Hepatocyte (in vitro differentiated cells): ENCODE data around the gene SPAG16. TPM values are rescaled to one million over a fixed set of nuclear protein-coding genes. Genes with fewer than 3 reads are reported as not detected.

Experiments
- DNase-seq: peaks from one replicate; pipeline ENCODE4 v3.0.0-alpha.2; 2016; ENCODE audit warnings: low spot score
- H2AFZ ChIP-seq: fragments of 200-600 bp; sonication (generic); 2 replicates; pipeline ENCODE4 v1.6.0; 2016; ENCODE audit warnings: antibody characterized with exemption, mild to moderate bottlenecking
- H3K27ac ChIP-seq: fragments of 200-600 bp; sonication (generic); 2 replicates; pipeline ENCODE4 v1.5.1; 2016; ENCODE audit warnings: mild to moderate bottlenecking
- H3K27me3 ChIP-seq: fragments of 200-600 bp; sonication (generic); 2 replicates; pipeline ENCODE4 v1.6.1; 2016
- H3K36me3 ChIP-seq: fragments of 200-600 bp; sonication (generic); replicated peaks from 2 replicates; pipeline ENCODE4 v1.5.1; 2016; ENCODE audit warnings: low read depth; ENCODE audit not compliant: insufficient read depth
- H3K4me1 ChIP-seq: fragments of 200-600 bp; sonication (generic); 2 replicates; pipeline ENCODE4 v1.5.1; 2016; ENCODE audit warnings: mild to moderate bottlenecking, moderate library complexity; ENCODE audit not compliant: insufficient read depth
- H3K4me2 ChIP-seq: fragments of 200-600 bp; sonication (generic); 2 replicates; pipeline ENCODE4 v1.6.0; 2016
- H3K4me3 ChIP-seq: fragments of 200-600 bp; sonication (generic); 2 replicates; pipeline ENCODE4 v1.5.1; 2016; ENCODE audit warnings: mild to moderate bottlenecking
- H3K79me2 ChIP-seq: fragments of 200-600 bp; sonication (generic); 2 replicates; pipeline ENCODE4 v1.6.0; 2017; ENCODE audit warnings: mild to moderate bottlenecking
- H3K9me2 ChIP-seq: fragments of 200-600 bp; sonication (generic); replicated peaks from 2 replicates; pipeline ENCODE4 v1.6.0; 2017; ENCODE audit warnings: mild to moderate bottlenecking; ENCODE audit not compliant: insufficient read depth
- H3K9me3 ChIP-seq: fragments of 200-600 bp; sonication (generic); 2 replicates; pipeline ENCODE4 v1.5.1; 2016; ENCODE audit warnings: low read depth, mild to moderate bottlenecking
- H4K20me1 ChIP-seq: fragments of 200-600 bp; sonication (generic); 2 replicates; pipeline ENCODE4 v1.6.0; 2016; ENCODE audit warnings: mild to moderate bottlenecking; ENCODE audit not compliant: insufficient read depth, poor library complexity, severe bottlenecking
- EZH2 ChIP-seq: fragments of 200-600 bp; sonication (generic); IDR thresholded peaks from 2 replicates; pipeline ENCODE4 v1.6.1; 2016; ENCODE audit warnings: antibody characterized with exemption, mild to moderate bottlenecking, borderline replicate concordance
- EZH2phosphoT487 ChIP-seq: fragments of 200-600 bp; sonication (generic); IDR thresholded peaks from one replicate; pipeline ENCODE4 v1.6.1; 2018; ENCODE audit warnings: antibody characterized with exemption, mild to moderate bottlenecking, low read depth, moderate library complexity; ENCODE audit not compliant: unreplicated experiment, severe bottlenecking
- WGBS: methylation state at CpG from one replicate; pipeline ENCODE4 v1.1.6; 2016; ENCODE audit warnings: low lambda C conversion rate; ENCODE audit errors: missing lambda C conversion rate; 5-methylcytosine and 5-hydroxymethylcytosine counted together
- polyA plus RNA-seq: library from polyadenylated mRNA; unstranded; fragments of >200 nt; fragmentation: Nextera tagmentation; extraction: Ambion mirVana; gene quantifications from 2 replicates; pipeline ENCODE4 v1.2.1, GENCODE V29; 2016
- total RNA-seq: library from RNA; depleted of rRNA; stranded (reverse); fragments of >200 nt; gene quantifications from 2 replicates; pipeline ENCODE4 v1.2.3, GENCODE V29; 2014
- TF ChIP-seq, protein P1 (sequence below): fragments of 200-600 bp; sonication (generic); IDR thresholded peaks from 2 replicates; pipeline ENCODE4 v1.5.1; 2016; ENCODE audit warnings: antibody characterized with exemption, mild to moderate bottlenecking; ENCODE audit not compliant: poor library complexity

The SPAG16 gene
- total and polyA plus RNA-seq, 2 experiments from 2014 or later, result 52.1 to 56.9 TPM

DNA sequence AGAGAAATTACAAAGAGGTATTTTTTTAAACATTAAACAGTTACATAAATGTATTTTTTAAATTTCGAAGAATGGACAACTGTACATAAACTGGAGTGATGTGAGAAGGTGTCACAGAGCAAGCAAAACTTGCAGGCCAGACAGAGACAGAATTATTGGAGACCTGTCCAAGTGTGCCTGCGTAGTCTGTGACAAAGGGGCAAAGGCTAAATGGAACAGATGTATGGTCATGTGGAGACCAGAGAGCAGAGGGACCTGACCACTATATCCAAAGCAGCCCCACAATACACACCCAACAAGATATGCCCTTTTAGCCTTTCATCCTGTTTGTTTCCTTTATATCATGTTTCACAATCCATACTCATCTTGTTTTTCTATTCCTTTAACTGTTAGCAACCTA is 901.3 kb downstream of the SPAG16 start:
- Histone ChIP-seq H3K9me3 (no peaks in the 10 kb centered on the region), H3K4me2 (no peak overlapping the region), H3K4me1 (no peaks in the 10 kb centered on the region), H2AFZ (no peak overlapping the region), H3K4me3 (no peak overlapping the region), H3K79me2 (no peaks in the 10 kb centered on the region), H3K36me3 (no peaks in the 10 kb centered on the region), H3K27me3 (no peaks in the 10 kb centered on the region), H3K9me2 (no peaks in the 10 kb centered on the region), H4K20me1 (no peaks in the 10 kb centered on the region), H3K27ac (no peak overlapping the region)
- 88% methylated on average over 2 of the region's 2 CpGs for WGBS
- TF ChIP-seq, protein P1, sequence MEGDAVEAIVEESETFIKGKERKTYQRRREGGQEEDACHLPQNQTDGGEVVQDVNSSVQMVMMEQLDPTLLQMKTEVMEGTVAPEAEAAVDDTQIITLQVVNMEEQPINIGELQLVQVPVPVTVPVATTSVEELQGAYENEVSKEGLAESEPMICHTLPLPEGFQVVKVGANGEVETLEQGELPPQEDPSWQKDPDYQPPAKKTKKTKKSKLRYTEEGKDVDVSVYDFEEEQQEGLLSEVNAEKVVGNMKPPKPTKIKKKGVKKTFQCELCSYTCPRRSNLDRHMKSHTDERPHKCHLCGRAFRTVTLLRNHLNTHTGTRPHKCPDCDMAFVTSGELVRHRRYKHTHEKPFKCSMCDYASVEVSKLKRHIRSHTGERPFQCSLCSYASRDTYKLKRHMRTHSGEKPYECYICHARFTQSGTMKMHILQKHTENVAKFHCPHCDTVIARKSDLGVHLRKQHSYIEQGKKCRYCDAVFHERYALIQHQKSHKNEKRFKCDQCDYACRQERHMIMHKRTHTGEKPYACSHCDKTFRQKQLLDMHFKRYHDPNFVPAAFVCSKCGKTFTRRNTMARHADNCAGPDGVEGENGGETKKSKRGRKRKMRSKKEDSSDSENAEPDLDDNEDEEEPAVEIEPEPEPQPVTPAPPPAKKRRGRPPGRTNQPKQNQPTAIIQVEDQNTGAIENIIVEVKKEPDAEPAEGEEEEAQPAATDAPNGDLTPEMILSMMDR, result no peak
- TF ChIP-seq EZH2 (no peak), EZH2phosphoT487 (no peak)
- no peak for DNase-seq

DNA sequence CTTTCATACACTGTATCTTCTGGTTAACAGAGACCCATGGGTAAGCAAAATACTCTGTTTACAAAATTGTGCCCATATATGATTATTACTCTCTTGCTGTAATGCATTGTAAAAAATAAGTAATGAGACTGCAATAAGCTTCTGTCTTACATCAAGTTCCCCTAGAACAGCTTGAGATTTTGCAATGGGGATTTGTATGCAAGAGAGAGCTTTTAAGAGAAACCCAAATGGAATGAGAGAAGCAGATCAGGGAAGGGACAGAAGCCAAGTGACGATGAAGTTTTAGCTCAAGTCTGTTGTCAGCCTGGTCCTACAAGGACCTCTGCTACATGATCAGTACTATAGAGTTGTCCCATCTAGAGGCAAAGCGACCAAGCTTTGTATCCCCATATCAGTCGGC is 908.4 kb downstream of the SPAG16 start:
- no peaks in the 10 kb centered on the region for H3K4me1 ChIP-seq
- H3K27ac ChIP-seq, result no peak overlapping the region
- no peaks in the 10 kb centered on the region for H3K79me2 ChIP-seq
- no peaks in the 10 kb centered on the region for H3K9me2 ChIP-seq
- H3K9me3 ChIP-seq, result no peaks in the 10 kb centered on the region
- TF ChIP-seq, protein P1, result no peak
- TF ChIP-seq EZH2 (no peak), EZH2phosphoT487 (no peak)
- no peaks in the 10 kb centered on the region for H4K20me1 ChIP-seq
- H3K4me2 ChIP-seq, result no peak overlapping the region
- no peak overlapping the region for H3K4me3 ChIP-seq
- no peaks in the 10 kb centered on the region for H3K27me3 ChIP-seq
- no peaks in the 10 kb centered on the region for H3K36me3 ChIP-seq
- no peak for DNase-seq
- H2AFZ ChIP-seq, result no peak overlapping the region
- 90% methylated on average over 3 of the region's 3 CpGs for WGBS

DNA sequence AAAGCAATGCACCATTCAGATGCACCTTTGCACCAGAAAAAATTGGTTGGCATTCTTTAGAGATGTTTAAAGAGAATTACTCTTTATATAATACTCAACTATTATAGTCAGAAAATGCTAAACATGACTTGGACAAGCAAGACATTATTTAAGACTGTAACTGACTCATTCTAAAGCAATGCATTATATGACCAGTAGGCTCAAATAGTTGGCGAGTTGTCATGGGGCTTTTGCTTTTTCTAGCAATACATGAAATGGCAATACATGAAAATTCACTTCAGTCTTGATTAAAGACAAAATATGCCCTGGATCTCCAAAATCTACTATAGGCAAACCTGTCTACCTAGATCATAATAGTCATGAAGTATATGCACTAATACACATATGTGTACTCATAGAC is 909.7 kb downstream of the SPAG16 start:
- H3K79me2 ChIP-seq, result no peaks in the 10 kb centered on the region
- DNase-seq, result no peak
- no peaks in the 10 kb centered on the region for H3K27me3 ChIP-seq
- no peaks in the 10 kb centered on the region for H3K36me3 ChIP-seq
- WGBS, result 100% methylated on average over 1 of the region's 1 CpG
- H3K4me3 ChIP-seq, result no peak overlapping the region
- no peaks in the 10 kb centered on the region for H3K4me1 ChIP-seq
- H2AFZ ChIP-seq, result no peak overlapping the region
- no peak overlapping the region for H3K27ac ChIP-seq
- no peaks in the 10 kb centered on the region for H3K9me3 ChIP-seq
- H3K9me2 ChIP-seq, result no peaks in the 10 kb centered on the region
- no peak overlapping the region for H3K4me2 ChIP-seq
- TF ChIP-seq, protein P1, result no peak
- TF ChIP-seq EZH2phosphoT487 (no peak), EZH2 (no peak)
- no peaks in the 10 kb centered on the region for H4K20me1 ChIP-seq

DNA sequence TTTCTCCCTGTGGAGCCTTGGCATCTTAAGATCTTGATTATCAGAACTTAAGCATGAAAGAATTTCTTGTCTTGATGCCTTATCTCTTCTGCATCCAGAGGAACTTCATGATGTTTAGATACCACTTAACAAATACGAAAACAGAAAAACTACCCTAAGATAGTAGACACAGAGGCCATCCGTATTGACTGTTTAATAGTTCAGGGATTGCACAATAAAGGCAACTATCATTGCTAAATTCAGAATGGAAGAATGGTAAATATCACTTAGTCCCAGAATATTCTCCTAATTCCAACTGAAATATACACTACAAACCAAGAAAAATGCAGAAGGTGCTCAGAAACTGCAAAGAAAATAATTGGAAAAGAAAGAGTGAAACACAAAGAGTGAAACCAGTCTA is 912.0 kb downstream of the SPAG16 start:
- TF ChIP-seq, protein P1, result no peak
- no peak for TF ChIP-seq EZH2
- TF ChIP-seq EZH2phosphoT487, result no peak
- no peaks in the 10 kb centered on the region for H3K9me3 ChIP-seq
- H3K4me1 ChIP-seq, result no peaks in the 10 kb centered on the region
- no peak overlapping the region for H3K4me3 ChIP-seq
- DNase-seq, result no peak
- H3K36me3 ChIP-seq, result no peaks in the 10 kb centered on the region
- no peaks in the 10 kb centered on the region for H3K27me3 ChIP-seq
- no peaks in the 10 kb centered on the region for H3K79me2 ChIP-seq
- no peaks in the 10 kb centered on the region for H4K20me1 ChIP-seq
- no peak overlapping the region for H2AFZ ChIP-seq
- no peak overlapping the region for H3K4me2 ChIP-seq
- WGBS, result 43% methylated on average over 2 of the region's 2 CpGs
- H3K9me2 ChIP-seq, result no peaks in the 10 kb centered on the region
- H3K27ac ChIP-seq, result no peak overlapping the region
